Measurements from ENCODE around the gene CNOT3. TPM values are rescaled to one million over a fixed set of nuclear protein-coding genes. Genes with fewer than 3 reads are reported as not detected.

Gene CNOT3
- total RNA-seq, 5 donors from 2014 or later (not counting 1 experiment from before 2014, with no cell fraction given), result 45.9 to 83.1 (median 77.0) TPM

GRCh38 chr19:54147676-54148075 lies 10.1 kb downstream of the CNOT3 start:
- ATAC-seq (replicated peaks in 1 of 4) (no peak), DNase-seq (no peak)
- H3K4me3 Mint-ChIP-seq, result no peak overlapping the region
- Histone ChIP-seq H3K36me3 (ENCODE audit: control insufficient read depth in 2 of 2, extremely low read depth in 1 of 2, insufficient read depth in 1 of 2, low read length in 1 of 2) (peaks cover 47 to 91% of the 10 kb centered on the region in 2 donors), H3K4me1 (ENCODE audit: control insufficient read depth in 1 of 2, extremely low read depth in 1 of 2, insufficient read depth in 2 of 2, low read length in 2 of 2) (peaks cover 0 to 6% of the 10 kb centered on the region in 2 experiments), H3K27ac (ENCODE audit: low read length) (no peak overlapping the region), H3K4me3 (ENCODE audit: control insufficient read depth in 1 of 2, extremely low read depth in 1 of 2, low read length in 1 of 2) (no peak overlapping the region), H3K27me3 (replicated peaks in 1 of 2; ENCODE audit: control insufficient read depth in 2 of 2, extremely low read depth in 1 of 2, insufficient read depth in 2 of 2, low read length in 1 of 2) (no peaks in the 10 kb centered on the region), H3K9me3 (no peaks in the 10 kb centered on the region)
- peaks cover 0 to 2% (median 1%) of the 10 kb centered on the region in 3 donors for H3K4me1 Mint-ChIP-seq
- ChIA-PET CTCF (no interaction called here), POLR2A (no interaction called here)
- H3K36me3 Mint-ChIP-seq, result peaks cover 61% of the 10 kb centered on the region
- no peaks in the 10 kb centered on the region for H3K9me3 Mint-ChIP-seq
- no peaks in the 10 kb centered on the region for H3K27me3 Mint-ChIP-seq
- 100% methylated on average over 2 of the region's 3 CpGs for WGBS (ENCODE audit: insufficient coverage)
- H3K27ac Mint-ChIP-seq, result no peak overlapping the region

GRCh38 chr19:54148158-54148557 lies 10.6 kb downstream of the CNOT3 start:
- Mint-ChIP-seq H3K4me1 (peaks cover 2 to 3% (median 2%) of the 10 kb centered on the region in 3 donors), H3K4me3 (no peak overlapping the region), H3K36me3 (peaks cover 57% of the 10 kb centered on the region), H3K27ac (no peak overlapping the region), H3K9me3 (no peaks in the 10 kb centered on the region), H3K27me3 (no peaks in the 10 kb centered on the region)
- Histone ChIP-seq H3K9me3 (no peaks in the 10 kb centered on the region), H3K27ac (ENCODE audit: low read length) (no peak overlapping the region), H3K4me1 (ENCODE audit: control insufficient read depth in 1 of 2, extremely low read depth in 1 of 2, insufficient read depth in 2 of 2, low read length in 2 of 2) (peaks cover 2 to 8% of the 10 kb centered on the region in 2 experiments), H3K27me3 (replicated peaks in 1 of 2; ENCODE audit: control insufficient read depth in 2 of 2, extremely low read depth in 1 of 2, insufficient read depth in 2 of 2, low read length in 1 of 2) (no peaks in the 10 kb centered on the region), H3K36me3 (ENCODE audit: control insufficient read depth in 2 of 2, extremely low read depth in 1 of 2, insufficient read depth in 1 of 2, low read length in 1 of 2) (peaks cover 49 to 89% of the 10 kb centered on the region in 2 donors), H3K4me3 (ENCODE audit: control insufficient read depth in 1 of 2, extremely low read depth in 1 of 2, low read length in 1 of 2) (no peak overlapping the region)
- ChIA-PET CTCF (no interaction called here), POLR2A (no interaction called here)
- no peak for DNase-seq
- 98% methylated on average over 17 of the region's 19 CpGs for WGBS (ENCODE audit: insufficient coverage)
- ATAC-seq (replicated peaks in 1 of 4), result no peak

GRCh38 chr19:54149021-54149812 lies 11.7 kb downstream of the CNOT3 start:
- Mint-ChIP-seq H3K4me1 (peaks cover 12 to 13% (median 12%) of the 10 kb centered on the region in 3 donors), H3K9me3 (no peaks in the 10 kb centered on the region), H3K27me3 (no peaks in the 10 kb centered on the region), H3K36me3 (peaks cover 55% of the 10 kb centered on the region), H3K4me3 (no peak overlapping the region), H3K27ac (no peak overlapping the region)
- no peak for DNase-seq
- ChIA-PET CTCF (no interaction called here), POLR2A (no interaction called here)
- Histone ChIP-seq H3K4me3 (ENCODE audit: control insufficient read depth in 1 of 2, extremely low read depth in 1 of 2, low read length in 1 of 2) (no peak overlapping the region), H3K27me3 (replicated peaks in 1 of 2; ENCODE audit: control insufficient read depth in 2 of 2, extremely low read depth in 1 of 2, insufficient read depth in 2 of 2, low read length in 1 of 2) (no peaks in the 10 kb centered on the region), H3K27ac (ENCODE audit: low read length) (no peak overlapping the region), H3K4me1 (ENCODE audit: control insufficient read depth in 1 of 2, extremely low read depth in 1 of 2, insufficient read depth in 2 of 2, low read length in 2 of 2) (peaks cover 11 to 19% of the 10 kb centered on the region in 2 experiments), H3K9me3 (no peaks in the 10 kb centered on the region), H3K36me3 (ENCODE audit: control insufficient read depth in 2 of 2, extremely low read depth in 1 of 2, insufficient read depth in 1 of 2, low read length in 1 of 2) (peaks cover 46 to 89% of the 10 kb centered on the region in 2 donors)
- no peak for ATAC-seq (replicated peaks in 1 of 4)
- 85% methylated on average over 12 of the region's 12 CpGs for WGBS (ENCODE audit: insufficient coverage)

GRCh38 chr19:54151362-54152035 lies 13.9 kb downstream of the CNOT3 start:
- ChIA-PET POLR2A (no interaction called here), CTCF (interaction anchor here in 1 of 2 donors (0.6 kb wide), 1 partner anchor 37 kb away, joined by 3 read pairs; no protein-coding TSS in a partner anchor)
- Histone ChIP-seq H3K36me3 (ENCODE audit: control insufficient read depth in 2 of 2, extremely low read depth in 1 of 2, insufficient read depth in 1 of 2, low read length in 1 of 2) (peaks cover 43 to 89% of the 10 kb centered on the region in 2 donors), H3K4me1 (ENCODE audit: control insufficient read depth in 1 of 2, extremely low read depth in 1 of 2, insufficient read depth in 2 of 2, low read length in 2 of 2) (peaks cover 27 to 40% of the 10 kb centered on the region in 2 experiments), H3K4me3 (ENCODE audit: control insufficient read depth in 1 of 2, extremely low read depth in 1 of 2, low read length in 1 of 2) (no peak overlapping the region), H3K9me3 (no peaks in the 10 kb centered on the region), H3K27ac (ENCODE audit: low read length) (no peak overlapping the region), H3K27me3 (replicated peaks in 1 of 2; ENCODE audit: control insufficient read depth in 2 of 2, extremely low read depth in 1 of 2, insufficient read depth in 2 of 2, low read length in 1 of 2) (no peaks in the 10 kb centered on the region)
- H3K4me1 Mint-ChIP-seq, result peaks cover 21 to 30% (median 29%) of the 10 kb centered on the region in 3 donors
- no peaks in the 10 kb centered on the region for H3K9me3 Mint-ChIP-seq
- DNase-seq (no peak), ATAC-seq (replicated peaks in 1 of 4) (no peak)
- H3K27ac Mint-ChIP-seq, result no peak overlapping the region
- peaks cover 60% of the 10 kb centered on the region for H3K36me3 Mint-ChIP-seq
- WGBS (ENCODE audit: insufficient coverage), result 97% methylated on average over 23 of the region's 23 CpGs
- H3K27me3 Mint-ChIP-seq, result no peaks in the 10 kb centered on the region
- H3K4me3 Mint-ChIP-seq, result no peak overlapping the region

- CTCF ChIA-PET, result no interaction called here
- Mint-ChIP-seq H3K9me3 (no peaks in the 10 kb centered on the region), H3K4me3 (no peak overlapping the region), H3K27ac (no peak overlapping the region), H3K4me1 (peaks cover 28 to 37% (median 34%) of the 10 kb centered on the region in 3 donors), H3K27me3 (no peaks in the 10 kb centered on the region), H3K36me3 (peaks cover 58% of the 10 kb centered on the region)
- no peaks in the 10 kb centered on the region for H3K9me3 ChIP-seq
- no peak for DNase-seq
- peaks cover 29 to 48% of the 10 kb centered on the region in 2 experiments for H3K4me1 ChIP-seq (ENCODE audit: control insufficient read depth in 1 of 2, extremely low read depth in 1 of 2, insufficient read depth in 2 of 2, low read length in 2 of 2)
- H3K4me3 ChIP-seq (ENCODE audit: control insufficient read depth in 1 of 2, extremely low read depth in 1 of 2, low read length in 1 of 2), result no peak overlapping the region
- H3K36me3 ChIP-seq (ENCODE audit: control insufficient read depth in 2 of 2, extremely low read depth in 1 of 2, insufficient read depth in 1 of 2, low read length in 1 of 2), result peaks cover 43 to 89% of the 10 kb centered on the region in 2 donors
- POLR2A ChIA-PET, result no interaction called here
- H3K27me3 ChIP-seq (replicated peaks in 1 of 2; ENCODE audit: control insufficient read depth in 2 of 2, extremely low read depth in 1 of 2, insufficient read depth in 2 of 2, low read length in 1 of 2), result no peaks in the 10 kb centered on the region
- no peak for ATAC-seq (replicated peaks in 1 of 4)
- WGBS (ENCODE audit: insufficient coverage), result 100% methylated on average over 10 of the region's 12 CpGs
- no peak overlapping the region for H3K27ac ChIP-seq (ENCODE audit: low read length)
Measured at GRCh38 chr19:54152267-54152666, 14.7 kb downstream of the CNOT3 start.

GRCh38 chr19:54152878-54153524 lies 15.4 kb downstream of the CNOT3 start:
- Histone ChIP-seq H3K4me1 (ENCODE audit: control insufficient read depth in 1 of 2, extremely low read depth in 1 of 2, insufficient read depth in 2 of 2, low read length in 2 of 2) (peaks cover 30 to 55% of the 10 kb centered on the region in 2 experiments), H3K36me3 (ENCODE audit: control insufficient read depth in 2 of 2, extremely low read depth in 1 of 2, insufficient read depth in 1 of 2, low read length in 1 of 2) (peaks cover 38 to 89% of the 10 kb centered on the region in 2 donors), H3K27me3 (replicated peaks in 1 of 2; ENCODE audit: control insufficient read depth in 2 of 2, extremely low read depth in 1 of 2, insufficient read depth in 2 of 2, low read length in 1 of 2) (no peaks in the 10 kb centered on the region), H3K4me3 (ENCODE audit: control insufficient read depth in 1 of 2, extremely low read depth in 1 of 2, low read length in 1 of 2) (no peak overlapping the region), H3K9me3 (no peaks in the 10 kb centered on the region), H3K27ac (ENCODE audit: low read length) (no peak overlapping the region)
- no peak for DNase-seq
- 98% methylated on average over 12 of the region's 25 CpGs for WGBS (ENCODE audit: insufficient coverage)
- ChIA-PET POLR2A (no interaction called here), CTCF (no interaction called here)
- Mint-ChIP-seq H3K4me3 (no peak overlapping the region), H3K9me3 (no peaks in the 10 kb centered on the region), H3K27ac (peak overlapping the region; percentile 12 to 44), H3K27me3 (no peaks in the 10 kb centered on the region), H3K4me1 (peaks cover 29 to 38% (median 35%) of the 10 kb centered on the region in 3 donors), H3K36me3 (peaks cover 58% of the 10 kb centered on the region)
- ATAC-seq (replicated peaks in 1 of 4), result no peak
